GM21717 (cell line): ENCODE data around the gene UCN.
"Not testable (repeated sequence)": the region's sequence is repeated elsewhere in the genome, so short reads cannot be mapped to it uniquely, and the experiment has no call there.

Experiments
- ATAC-seq: cut with Tn5 transposase; IDR thresholded peaks from one replicate; pipeline ENCODE4 v1.9.1; 2021; ENCODE audit warnings: mild to moderate bottlenecking, moderate library complexity; ENCODE audit not compliant: unreplicated experiment

The UCN gene

DNA sequence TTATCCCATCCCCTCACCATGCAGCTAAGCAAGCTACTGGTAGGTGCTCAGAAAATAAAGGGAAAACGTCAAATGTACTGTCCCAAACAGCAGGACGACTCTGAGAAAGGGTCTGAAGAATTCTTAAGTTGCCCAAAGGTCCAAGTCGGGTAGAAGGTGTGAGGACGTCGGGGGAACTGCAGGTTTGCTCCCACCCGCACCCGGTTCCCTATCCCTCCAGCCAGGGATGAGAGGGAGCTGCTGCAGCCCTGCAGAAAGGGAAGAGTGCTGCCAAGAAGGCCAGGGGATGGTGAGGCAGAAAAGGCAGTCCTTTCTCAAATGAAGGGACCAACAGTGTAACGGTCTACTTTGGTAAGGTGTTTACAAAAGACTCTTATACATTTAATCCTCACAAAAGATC, 6.9 kb upstream of the UCN start:
- ATAC-seq: no peak

DNA sequence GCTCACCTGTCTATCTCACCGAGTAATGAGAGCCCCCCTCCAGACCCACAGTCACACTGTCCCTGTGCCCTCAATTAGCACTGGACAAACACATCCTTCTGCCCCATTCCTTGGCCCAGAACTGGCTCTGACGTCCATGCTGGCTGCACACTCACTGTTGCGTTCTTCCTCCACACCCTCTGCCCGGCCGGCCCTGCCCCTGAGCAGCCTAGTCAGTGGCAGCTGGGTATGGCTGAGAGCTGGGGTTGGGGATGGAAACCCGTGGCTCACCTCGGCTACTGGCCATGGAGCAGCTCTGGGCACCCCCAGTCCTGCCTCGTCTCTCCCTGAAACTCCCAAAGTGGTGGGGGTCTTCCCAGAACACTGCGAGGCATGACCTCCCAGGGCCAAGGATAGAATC, 6.5 kb upstream of the UCN start:
- no peak for ATAC-seq

DNA sequence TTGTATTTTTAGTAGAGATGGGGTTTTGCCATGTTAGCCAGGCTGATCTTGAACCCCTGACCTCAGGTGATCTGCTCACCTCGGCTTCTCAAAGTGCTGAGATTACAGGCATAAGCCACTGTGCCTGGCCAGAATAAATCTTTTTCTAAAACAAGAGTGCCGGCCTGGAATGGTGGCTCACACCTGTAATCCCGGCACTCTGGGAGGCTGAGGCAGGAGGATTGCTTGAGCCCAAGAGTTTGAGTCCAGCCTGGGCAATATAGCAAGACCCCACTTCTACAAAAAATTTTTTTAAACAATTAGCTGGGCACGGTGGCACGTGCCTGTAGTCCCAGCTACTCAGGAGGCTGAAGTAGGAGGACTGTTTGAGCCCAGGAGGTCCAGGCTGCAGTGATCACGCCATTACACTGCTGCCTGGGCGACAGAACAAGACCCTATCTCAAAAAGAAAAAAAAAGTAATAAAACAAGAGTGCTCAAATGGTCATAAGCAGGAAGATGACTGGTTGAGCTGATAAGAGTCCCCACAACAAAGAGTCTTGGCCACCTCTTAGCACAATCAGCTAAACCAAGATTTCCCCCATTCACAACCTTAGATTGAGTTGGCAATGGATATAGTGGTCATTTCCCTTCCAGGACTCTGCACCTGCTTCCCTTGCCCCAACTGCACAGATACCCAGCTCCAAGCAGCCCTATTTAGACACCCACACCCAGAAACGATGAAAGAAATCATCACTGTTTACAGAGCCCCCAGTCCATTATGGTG, 5.8 kb upstream of the UCN start:
- no peak for ATAC-seq

DNA sequence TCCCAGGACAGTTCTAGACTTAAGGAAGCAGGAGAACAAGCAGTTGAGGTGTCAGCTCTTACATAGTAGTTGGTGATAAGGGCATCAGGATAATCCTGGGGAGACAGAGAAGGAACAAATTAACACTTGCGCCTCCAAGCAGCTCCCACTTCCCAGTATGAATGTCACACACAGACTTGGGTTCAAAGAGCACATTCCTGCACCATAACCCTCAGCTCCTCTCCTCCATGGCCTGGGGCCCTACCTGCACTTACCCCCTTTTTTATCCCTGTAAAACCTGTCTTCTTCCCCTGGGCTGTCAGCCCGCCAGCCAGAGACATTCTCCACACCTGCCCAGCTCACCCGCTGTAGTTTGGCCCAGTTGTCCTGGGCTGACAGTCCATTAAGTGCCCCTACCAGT, 3.9 kb upstream of the UCN start:
- no peak for ATAC-seq

DNA sequence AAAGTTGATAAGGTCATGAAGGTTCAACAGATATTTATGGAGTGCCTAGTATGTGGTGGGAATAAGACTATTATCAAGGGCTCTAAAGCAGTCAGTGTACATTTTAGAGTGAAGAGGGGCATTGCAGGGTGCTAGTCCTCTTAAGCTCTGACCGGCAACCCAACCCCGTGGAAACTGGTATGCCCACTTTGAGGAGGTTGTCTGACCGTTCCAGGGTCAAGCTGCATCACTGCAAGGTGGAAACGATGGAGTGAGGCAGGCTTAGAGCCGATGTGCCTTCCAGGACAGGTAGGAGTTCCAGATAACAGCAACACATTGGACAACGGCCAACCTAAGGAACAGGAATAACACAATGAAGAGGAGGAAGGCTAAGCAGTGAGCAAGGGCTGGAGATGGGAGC, 1.4 kb upstream of the UCN start:
- no peak for ATAC-seq

DNA sequence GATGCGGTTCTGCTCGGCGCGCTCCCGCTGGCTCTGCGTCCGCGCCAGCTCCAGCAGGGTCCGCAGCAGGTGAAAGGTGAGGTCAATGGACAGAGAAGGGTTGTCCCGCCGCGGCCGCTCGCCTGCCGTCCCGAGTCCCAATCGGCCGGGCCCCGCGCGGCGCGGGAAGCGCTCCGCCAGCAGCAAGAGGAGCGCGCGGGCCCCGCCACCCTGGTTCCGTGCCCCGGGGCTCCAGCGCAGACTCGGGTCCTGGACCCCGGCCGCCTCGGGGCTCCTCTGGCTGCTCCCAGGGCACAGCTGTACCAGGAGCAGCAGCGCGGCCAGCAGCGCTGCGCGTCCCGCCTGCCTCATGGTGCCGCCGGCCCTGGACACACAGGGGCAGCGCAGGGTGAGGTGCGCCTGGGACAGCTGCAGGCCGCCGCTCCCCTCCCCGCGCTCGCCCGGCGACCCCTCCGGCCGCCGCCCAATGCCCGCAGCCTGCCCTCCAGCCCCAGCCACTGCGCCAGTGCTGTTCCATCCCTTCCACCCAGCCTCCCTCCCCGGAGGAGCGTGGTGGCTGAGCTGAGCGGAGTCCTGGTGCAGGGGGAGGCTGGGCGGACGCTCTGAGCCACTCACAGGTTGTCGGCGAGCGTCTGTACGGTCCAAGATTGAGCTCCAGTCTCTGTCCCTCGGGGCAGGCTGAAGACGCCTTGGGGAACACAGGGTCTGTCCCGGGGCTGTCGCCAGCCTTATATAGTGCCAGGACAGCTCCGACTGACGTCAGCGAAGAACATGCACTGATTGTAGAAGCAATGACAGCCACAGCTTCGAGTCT, 493 bp downstream of the UCN start:
- no peak for ATAC-seq

DNA sequence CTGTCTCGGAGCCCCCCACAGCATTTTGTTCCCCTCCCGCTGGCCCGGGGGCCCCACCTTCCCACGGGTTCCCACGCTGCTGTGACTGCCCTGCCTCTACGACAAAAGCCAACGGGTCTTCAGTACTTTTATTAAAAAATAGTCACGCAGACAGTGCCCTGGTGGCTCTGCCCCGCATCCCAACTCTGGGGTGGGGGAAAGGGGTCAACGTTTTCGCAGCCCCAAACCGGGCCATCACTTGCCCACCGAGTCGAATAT, 1.0 kb downstream of the UCN start:
- ATAC-seq: no peak

DNA sequence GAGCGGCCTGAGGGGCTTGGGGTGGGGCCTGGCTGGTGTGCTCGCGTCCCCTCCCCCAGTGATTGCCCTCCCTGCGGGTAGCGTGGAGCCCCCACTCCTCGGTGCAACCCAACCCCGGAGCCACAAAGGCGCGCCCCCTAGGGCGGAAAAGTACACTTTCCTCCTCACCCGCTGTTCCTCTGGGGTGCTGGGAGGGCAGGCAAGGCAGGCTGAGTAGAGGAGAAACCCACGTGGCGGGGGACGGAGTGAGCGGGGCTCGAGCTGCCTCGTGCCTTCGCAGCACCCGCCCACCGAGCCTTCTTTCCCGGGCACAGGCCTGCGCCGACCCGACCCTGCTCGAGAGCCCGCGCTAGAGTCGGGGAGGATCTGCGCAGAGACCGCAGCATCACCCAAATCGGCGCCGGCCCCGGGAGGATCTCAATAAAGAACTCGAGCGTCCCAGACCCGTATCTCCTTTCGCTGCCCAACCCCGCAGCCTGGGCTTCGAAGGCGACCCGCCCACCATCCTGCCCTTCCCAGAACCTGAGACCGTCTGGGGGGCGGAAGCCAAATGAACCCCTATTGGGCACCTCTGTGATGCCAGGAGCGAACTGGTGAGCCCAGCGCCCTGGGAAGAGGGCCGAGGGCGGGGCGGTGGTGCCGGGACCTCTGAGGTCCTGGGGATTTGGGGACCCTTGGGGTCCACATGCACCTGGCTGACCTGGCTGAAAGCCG, 1.5 kb downstream of the UCN start:
- ATAC-seq: no peak

DNA sequence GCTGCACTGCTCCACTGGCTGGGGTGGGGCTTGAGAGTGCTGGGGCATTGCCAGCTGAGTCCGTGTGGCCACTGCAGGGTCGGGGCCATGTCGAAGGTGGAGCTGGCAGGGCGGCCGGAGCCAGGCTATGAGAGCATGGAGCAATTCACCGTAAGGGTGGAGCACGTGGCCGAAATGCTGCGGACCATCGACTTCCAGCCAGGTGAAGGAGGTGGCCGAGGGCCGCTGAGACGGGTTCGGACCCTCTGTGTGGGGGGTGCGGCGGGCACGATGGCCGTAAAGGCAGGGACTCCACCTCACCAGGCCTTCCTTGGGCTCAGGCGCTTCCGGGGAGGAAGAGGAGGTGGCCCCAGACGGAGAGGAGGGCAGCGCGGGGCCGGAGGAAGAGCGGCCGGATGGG, 2.1 kb downstream of the UCN start:
- no peak for ATAC-seq

DNA sequence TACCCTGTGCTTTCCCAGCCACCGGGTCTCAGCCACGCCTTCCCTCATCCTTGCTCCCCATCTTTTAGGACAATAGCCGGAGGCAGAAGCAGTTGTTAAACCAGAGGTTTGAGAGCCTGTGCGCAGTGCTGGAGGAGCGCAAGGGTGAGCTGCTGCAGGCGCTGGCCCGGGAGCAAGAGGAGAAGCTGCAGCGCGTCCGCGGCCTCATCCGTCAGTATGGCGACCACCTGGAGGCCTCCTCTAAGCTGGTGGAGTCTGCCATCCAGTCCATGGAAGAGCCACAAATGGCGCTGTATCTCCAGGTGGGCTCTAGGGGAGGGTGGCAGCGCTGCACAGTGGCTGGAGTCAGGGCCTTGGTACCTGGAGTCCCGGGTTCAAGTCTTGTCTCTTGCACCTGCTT, 2.7 kb downstream of the UCN start:
- no peak for ATAC-seq

DNA sequence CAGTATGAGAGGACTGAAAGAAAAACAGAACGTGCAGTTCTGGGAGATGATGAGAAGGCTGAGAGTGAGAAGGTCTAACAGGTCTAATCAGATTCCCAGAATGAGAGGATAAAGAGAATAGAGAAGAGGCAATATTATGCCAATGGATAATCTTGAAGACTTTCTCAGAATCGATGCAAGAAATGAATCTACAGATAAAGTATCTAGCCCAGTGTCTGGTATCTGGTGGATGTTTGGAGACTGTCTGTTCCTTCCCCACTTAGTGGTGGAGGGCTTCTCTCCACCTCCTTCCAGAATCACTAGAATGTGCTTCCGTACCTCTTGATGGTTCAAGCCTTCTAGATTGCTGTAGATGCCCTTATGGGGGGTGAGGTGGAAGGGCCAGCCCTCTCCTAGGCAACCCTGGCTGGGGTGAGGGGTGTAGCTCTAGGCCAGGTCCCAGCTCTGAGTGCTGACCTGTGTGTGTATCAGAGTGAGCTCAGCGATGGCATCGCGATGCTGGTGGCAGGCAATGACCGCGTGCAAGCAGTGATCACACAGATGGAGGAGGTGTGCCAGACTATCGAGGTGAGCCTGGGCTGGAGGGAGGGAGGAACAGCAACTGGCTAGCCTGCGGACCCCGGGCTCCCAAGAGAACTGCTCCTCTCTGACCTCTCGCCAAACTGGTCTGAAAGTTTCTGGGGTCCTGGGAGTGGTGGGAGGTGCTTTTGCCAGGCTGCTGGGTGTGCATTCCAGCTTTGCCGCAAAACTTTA, 3.6 kb downstream of the UCN start:
- no peak for ATAC-seq

DNA sequence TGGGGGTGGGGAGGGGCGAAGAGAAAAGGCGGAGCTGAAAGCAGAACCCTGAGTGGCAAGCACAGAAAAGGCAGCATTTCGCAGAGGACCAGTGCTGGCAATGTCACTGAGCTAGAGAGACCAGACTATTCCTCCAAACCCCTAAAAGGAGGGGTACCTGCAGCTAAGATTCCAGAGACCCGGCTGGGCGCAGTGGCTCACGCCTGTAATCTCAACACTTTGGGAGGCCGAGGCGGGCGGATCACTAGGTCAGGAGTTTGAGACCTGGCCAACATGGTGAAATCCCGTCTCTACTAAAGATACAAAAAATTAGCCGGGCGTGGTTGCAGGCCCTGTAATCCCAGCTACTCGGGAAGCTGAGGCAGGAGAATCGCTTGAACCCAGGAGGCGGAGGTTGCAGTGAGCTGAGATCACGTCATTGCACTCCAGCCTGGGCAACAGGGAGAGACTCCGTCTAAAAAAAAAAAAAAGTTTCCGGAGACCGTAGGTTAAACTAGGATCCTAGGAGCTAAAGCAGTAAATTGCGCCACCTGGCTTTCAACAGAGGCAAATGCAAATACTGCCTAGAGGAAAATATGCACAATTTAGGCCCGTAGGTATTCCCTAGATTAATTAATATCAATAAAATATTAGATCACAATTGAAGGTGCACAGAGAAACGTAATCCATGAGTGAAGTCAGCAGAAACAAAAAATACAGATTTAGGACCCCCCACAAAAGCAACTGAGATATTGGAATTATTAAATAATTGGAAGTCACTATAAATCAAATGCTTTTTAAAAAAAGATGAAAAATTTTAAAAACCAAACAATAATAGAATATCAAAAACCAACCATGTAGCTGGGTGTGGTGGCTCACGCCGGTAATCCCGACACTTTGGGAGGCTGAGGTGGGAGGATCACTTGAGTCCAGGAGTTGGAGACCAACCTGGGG, 4.9 kb downstream of the UCN start:
- no peak for ATAC-seq

DNA sequence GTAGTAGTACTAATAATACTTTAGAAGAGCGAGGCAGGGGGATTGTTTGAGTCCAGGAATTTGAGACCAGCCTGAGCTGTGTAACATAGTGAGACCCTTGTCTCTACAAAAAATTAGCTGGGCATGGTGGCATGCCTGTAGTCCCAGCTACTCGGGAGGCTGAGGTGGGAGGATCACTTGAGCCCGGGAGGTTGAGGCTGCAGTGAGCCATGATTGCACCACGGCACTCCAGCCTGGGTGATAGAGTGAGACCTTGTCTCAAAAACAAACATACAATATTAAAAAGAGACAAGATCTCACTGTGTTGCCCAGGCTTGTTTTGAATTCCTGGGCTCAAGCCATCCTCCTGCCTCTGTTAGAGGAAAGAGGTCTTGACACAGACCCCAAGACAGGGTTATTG, 7.6 kb downstream of the UCN start:
- ATAC-seq: not testable (repeated sequence)

DNA sequence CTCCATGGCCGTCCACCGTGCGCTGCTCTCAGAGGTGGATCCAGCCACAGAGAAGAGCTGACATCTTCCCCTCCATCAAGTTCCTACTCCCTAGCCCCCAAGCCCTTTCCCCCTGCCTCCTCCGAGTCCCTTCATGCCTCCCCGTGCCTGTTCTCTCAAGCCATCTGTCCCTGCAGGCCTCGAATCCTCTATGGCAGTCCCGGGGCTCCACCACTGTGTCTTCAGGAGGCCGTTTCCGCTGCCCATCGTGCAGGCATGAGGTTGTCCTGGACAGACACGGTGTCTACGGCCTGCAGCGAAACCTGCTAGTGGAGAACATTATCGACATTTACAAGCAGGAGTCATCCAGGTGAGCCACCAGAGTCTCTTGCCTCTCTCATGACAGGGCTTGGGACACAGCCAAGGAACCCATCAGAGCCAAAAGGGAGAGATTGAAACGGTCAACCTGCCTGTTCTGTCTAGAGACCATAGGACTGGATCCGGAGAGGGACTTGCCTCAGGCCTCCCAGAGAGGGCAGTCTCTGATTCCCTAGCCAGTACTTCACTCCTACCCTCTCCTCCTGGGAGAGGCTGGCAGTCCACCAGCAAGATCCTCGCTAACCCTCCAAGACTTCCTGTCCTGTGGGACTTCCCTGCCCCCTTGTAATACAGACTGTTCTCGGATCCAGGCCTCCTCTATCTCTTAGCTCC, 9.7 kb downstream of the UCN start:
- ATAC-seq: no peak

DNA sequence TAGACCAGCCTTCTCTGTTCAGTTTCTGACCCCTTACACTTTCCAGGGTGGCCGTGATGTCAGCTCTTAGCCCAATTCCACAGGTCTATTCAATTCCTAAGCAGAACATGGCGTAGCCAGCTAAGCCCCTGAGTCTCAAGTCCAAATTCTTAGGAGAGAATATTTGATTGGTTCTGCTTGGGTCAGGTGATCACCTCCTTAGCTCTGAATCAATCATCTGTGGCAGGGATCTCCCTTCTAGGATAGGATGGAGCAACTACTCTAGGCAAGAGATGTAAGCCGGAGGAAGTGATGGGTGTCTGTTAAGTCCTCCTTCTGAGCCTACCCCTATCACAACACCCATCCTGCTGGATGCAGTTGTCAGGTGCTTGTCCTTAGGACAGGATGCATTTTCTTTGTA, 11.1 kb downstream of the UCN start:
- ATAC-seq: no peak

DNA sequence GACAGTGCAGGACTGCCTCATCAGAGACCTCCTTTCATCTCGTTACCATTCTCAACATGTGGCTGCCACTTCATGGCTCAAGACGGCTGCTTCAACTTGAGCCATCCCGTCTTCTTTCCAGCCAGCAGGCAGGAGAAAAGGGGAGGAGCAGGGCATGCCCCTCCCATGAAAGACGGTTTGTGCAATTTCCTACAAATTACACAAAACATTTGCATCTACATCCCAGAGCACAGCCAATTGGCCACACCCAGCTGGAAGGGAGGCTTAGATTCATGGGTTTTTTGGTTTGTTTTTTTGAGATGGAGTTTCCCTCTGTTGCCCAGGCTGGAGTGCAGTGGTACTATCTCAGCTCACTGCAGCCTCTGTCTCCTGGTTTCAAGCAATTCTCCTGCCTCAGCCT, 11.8 kb downstream of the UCN start:
- ATAC-seq: no peak

DNA sequence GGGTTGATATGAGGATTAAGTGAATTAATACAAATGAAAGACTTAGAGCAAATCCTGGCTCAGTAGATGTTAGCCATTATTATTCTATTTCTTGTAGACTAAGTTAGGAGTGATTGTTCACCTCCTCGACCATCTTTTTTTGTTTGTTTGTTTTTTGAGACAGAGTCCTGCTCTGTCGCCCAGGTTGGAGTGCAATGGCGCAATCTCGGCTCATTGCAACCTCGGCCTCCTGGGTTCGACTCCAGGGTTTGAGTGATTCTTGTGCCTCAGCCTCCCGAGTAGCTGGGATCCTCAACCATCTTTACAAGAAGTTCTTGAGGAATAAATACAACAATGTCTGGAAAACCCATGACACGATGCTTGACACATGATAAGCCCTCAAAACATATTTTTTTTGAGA, 13.3 kb downstream of the UCN start:
- no peak for ATAC-seq

DNA sequence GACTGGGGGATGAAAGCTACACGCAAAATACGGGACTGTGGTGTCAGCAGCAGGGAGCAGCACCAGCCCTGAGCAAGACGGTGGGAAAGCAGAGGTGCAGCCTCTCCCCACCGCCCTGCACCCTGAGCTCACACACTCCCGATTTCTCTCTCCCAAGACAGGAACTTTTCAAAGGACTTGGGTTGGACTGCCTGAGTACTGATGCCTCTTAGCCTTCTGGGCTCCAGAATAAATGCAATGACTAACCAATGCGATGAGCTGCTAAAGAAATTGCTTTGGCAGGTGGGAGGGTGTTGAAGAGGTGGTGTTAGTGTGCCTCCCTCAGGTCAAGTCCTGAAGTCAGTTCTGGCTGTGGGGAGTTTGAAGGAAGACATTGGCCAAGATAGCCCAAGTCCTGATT, 16.4 kb downstream of the UCN start:
- no peak for ATAC-seq

DNA sequence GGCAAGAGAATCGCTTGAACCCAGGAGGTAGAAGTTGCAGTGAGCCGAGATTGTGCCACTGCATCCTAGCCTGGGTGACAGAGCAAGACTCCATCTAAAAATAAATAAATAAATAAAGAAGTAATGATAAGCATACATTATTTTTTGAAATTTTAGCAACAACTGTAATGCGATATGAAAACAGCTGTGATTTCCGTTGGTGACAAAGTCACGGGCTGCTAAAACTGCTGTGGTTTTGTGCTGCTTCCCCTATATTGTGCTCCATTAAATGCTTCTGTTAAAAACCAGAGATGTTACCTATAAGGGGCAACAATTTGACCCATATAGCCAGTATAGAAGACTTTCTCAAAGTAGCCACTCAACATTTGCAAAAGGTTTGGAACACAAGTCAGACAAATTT, 17.7 kb downstream of the UCN start:
- ATAC-seq: no peak

DNA sequence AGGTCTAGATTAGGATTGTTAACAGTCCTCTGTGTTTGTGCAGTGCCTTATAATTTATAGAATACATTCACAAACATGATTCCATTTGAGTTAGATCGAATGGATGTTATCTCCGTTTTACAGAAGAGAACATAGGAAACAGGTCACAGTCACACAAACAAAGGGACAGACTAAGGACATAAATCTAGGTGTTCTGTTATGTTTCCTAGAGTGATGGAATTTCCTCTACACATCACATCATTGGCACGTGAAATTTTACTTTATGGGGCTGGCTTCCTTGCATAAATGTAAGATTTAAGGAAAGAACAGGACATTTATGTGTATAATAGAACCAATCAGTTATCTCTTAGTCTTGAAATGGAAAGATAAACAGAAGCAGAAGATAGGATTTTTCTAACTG, 19.6 kb downstream of the UCN start:
- ATAC-seq: no peak
